Cardiac muscle cell (in vitro differentiated cells and primary cell): ENCODE data around the gene PHAX. TPM values are rescaled to one million over a fixed set of nuclear protein-coding genes. Genes with fewer than 3 reads are reported as not detected.
"Not testable (repeated sequence)": the region's sequence is repeated elsewhere in the genome, so short reads cannot be mapped to it uniquely, and the experiment has no call there.

Experiments
- DNase-seq, 2 donors: peaks; one replicate each; pipeline versions ENCODE4 v3.0.0 to v3.0.0-alpha.2; 2010 to 2017; ENCODE audit warnings: low read depth in 1 of 2, low spot score in 1 of 2
- H3K27ac ChIP-seq: fragments of 200-600 bp; sonication (generic); 2 replicates; pipeline ENCODE4 v1.5.1; 2016
- H3K27me3 ChIP-seq: fragments of 200-600 bp; sonication (generic); 2 replicates; pipeline ENCODE4 v1.6.0; 2016; ENCODE audit warnings: control low read depth
- H3K36me3 ChIP-seq: fragments of 200-600 bp; sonication (generic); 2 replicates; pipeline ENCODE4 v1.5.1; 2016; ENCODE audit warnings: control low read depth
- H3K4me1 ChIP-seq: fragments of 200-600 bp; sonication (generic); 2 replicates; pipeline ENCODE4 v1.8.1; 2017; ENCODE audit warnings: low read depth, mild to moderate bottlenecking, mixed run types
- H3K4me3 ChIP-seq: fragments of 200-600 bp; sonication (generic); 2 replicates; pipeline ENCODE4 v1.5.1; 2016; ENCODE audit warnings: mild to moderate bottlenecking
- H3K9me3 ChIP-seq: fragments of 200-600 bp; sonication (generic); 2 replicates; pipeline ENCODE4 v1.5.1; 2017; ENCODE audit warnings: low read depth, mild to moderate bottlenecking, control low read depth
- polyA plus RNA-seq: library from polyadenylated mRNA; unstranded; fragments of >200 nt; fragmentation: Nextera tagmentation; extraction: Ambion mirVana; gene quantifications from 2 replicates; pipeline ENCODE4 v1.2.1, GENCODE V29; 2016
- total RNA-seq: library from RNA; depleted of rRNA; stranded (reverse); fragments of >200 nt; gene quantifications from 2 replicates; pipeline ENCODE4 v1.2.3, GENCODE V29; 2016
- TF ChIP-seq, protein P1 (sequence below): IDR thresholded peaks from 2 replicates; pipeline ENCODE4 v1.5.1; 2012; ENCODE audit warnings: low read depth, mild to moderate bottlenecking, low read length

Gene PHAX
- total and polyA plus RNA-seq, 2 experiments from 2014 or later: 37.9 to 42.8 TPM

- no peak overlapping the region for H3K27ac ChIP-seq
- no peaks in the 10 kb centered on the region for H3K27me3 ChIP-seq
- no peaks in the 10 kb centered on the region for H3K4me1 ChIP-seq
- TF ChIP-seq, protein P1, sequence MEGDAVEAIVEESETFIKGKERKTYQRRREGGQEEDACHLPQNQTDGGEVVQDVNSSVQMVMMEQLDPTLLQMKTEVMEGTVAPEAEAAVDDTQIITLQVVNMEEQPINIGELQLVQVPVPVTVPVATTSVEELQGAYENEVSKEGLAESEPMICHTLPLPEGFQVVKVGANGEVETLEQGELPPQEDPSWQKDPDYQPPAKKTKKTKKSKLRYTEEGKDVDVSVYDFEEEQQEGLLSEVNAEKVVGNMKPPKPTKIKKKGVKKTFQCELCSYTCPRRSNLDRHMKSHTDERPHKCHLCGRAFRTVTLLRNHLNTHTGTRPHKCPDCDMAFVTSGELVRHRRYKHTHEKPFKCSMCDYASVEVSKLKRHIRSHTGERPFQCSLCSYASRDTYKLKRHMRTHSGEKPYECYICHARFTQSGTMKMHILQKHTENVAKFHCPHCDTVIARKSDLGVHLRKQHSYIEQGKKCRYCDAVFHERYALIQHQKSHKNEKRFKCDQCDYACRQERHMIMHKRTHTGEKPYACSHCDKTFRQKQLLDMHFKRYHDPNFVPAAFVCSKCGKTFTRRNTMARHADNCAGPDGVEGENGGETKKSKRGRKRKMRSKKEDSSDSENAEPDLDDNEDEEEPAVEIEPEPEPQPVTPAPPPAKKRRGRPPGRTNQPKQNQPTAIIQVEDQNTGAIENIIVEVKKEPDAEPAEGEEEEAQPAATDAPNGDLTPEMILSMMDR: no peak
- no peaks in the 10 kb centered on the region for H3K36me3 ChIP-seq
- no peaks in the 10 kb centered on the region for H3K9me3 ChIP-seq
- no peak overlapping the region for H3K4me3 ChIP-seq
- DNase-seq: no peak
These were observed 40.1 kb downstream of the PHAX start for GRCh38 chr5:126640866-126641265.

DNA sequence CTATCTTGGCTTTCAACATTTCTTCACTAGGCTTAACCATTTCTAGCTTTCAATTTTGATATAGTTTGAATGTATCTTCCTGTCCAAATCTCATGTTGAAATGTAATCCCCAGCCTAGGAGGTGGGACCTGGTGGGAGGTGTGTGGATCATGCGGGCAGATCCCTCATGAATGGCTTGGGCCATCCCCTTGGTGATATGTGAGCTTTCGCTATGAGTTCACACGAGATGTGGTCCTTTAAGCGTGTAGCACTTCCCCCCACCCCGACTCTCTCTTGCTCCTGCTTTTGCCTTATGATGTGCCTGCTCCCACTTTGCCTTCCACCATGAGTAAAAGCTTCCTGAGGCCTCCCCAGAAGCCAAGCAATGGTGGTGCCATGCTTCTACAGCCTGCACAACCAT lies 40.6 kb downstream of the PHAX start:
- Histone ChIP-seq H3K36me3 (no peaks in the 10 kb centered on the region), H3K27me3 (no peaks in the 10 kb centered on the region), H3K4me3 (no peak overlapping the region), H3K4me1 (no peaks in the 10 kb centered on the region), H3K27ac (no peak overlapping the region), H3K9me3 (no peaks in the 10 kb centered on the region)
- TF ChIP-seq, protein P1: no peak
- no peak for DNase-seq

- Histone ChIP-seq H3K4me3 (no peak overlapping the region), H3K27me3 (no peaks in the 10 kb centered on the region), H3K36me3 (no peaks in the 10 kb centered on the region), H3K4me1 (no peaks in the 10 kb centered on the region), H3K27ac (no peak overlapping the region), H3K9me3 (no peaks in the 10 kb centered on the region)
- TF ChIP-seq, protein P1: no peak
- no peak for DNase-seq
These were observed 44.4 kb downstream of the PHAX start for GRCh38 chr5:126645132-126645531.

DNA sequence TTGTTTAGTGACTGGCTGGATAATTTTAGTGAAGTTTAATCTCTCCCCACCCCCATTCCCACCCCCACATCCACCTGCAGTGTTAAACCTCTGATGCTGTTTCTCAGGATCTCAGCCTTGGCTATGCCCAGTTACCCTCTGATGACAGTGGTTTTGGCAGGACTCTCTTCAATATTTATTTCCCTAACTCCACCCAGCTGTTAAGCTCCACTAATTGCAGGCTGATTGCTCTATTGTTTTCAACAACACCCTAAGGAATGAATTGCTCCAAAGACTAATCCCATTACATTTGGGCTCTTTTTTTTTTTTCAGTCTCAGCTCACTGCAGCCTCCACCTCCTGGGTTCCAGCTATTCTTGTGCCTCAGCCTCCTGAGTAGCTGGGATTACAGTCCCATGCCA lies 46.3 kb downstream of the PHAX start:
- TF ChIP-seq, protein P1: no peak
- H3K9me3 ChIP-seq: no peaks in the 10 kb centered on the region
- no peak for DNase-seq
- H3K27me3 ChIP-seq: no peaks in the 10 kb centered on the region
- H3K4me3 ChIP-seq: no peak overlapping the region
- no peaks in the 10 kb centered on the region for H3K4me1 ChIP-seq
- no peak overlapping the region for H3K27ac ChIP-seq
- no peaks in the 10 kb centered on the region for H3K36me3 ChIP-seq

DNA sequence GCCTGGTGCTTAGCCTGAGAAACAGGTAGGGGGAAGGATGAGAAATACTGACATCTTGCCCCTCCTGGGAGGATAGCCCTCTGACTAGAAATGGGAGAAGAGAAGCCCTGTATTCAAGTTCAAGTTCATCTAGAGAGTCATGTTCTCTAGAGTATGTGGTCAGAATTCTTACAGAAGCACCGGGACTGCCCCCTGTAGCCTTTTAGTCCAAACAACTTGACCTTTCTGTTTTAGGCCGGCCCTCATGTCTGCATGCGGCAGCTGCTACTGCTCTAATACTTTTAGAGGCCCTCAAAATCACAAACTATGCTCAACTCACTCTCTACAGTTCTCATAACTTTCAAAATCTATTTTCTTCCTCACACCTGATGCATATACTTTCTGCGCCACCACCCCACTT lies 47.7 kb downstream of the PHAX start:
- H3K9me3 ChIP-seq: no peaks in the 10 kb centered on the region

GRCh38 chr5:126649057-126649456 lies 48.3 kb downstream of the PHAX start:
- not testable (repeated sequence) for H3K9me3 ChIP-seq, H3K4me3 ChIP-seq, DNase-seq, H3K27me3 ChIP-seq, H3K4me1 ChIP-seq, H3K36me3 ChIP-seq, H3K27ac ChIP-seq

More for the DNA sequence above, 47.7 kb downstream of the PHAX start:
- DNase-seq: no peak
- H3K4me3 ChIP-seq: no peak overlapping the region
- H3K27me3 ChIP-seq: no peaks in the 10 kb centered on the region
- H3K4me1 ChIP-seq: no peaks in the 10 kb centered on the region
- TF ChIP-seq, protein P1: no peak
- H3K36me3 ChIP-seq: no peaks in the 10 kb centered on the region
- H3K27ac ChIP-seq: no peak overlapping the region

DNA sequence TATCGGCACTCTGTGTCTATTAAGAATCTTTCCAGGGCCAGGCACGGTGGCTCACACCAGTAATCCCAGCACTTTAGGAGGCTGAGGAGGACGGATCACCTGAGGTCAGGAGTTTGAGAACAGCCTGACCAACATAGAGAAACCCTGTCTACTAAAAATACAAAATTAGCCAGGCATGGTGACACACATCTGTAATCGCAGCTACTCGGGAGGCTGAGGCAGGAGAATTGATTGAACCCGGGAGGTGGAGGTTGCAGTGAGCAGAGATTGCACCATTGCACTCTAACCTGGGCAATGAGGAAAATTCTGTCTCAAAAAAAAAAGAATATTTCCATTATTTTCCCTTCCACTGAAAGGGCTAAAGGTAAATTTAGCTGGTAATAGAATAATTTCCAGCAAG lies 49.0 kb downstream of the PHAX start:
- DNase-seq, H3K27me3 ChIP-seq, H3K9me3 ChIP-seq, H3K4me1 ChIP-seq, H3K36me3 ChIP-seq, H3K4me3 ChIP-seq, H3K27ac ChIP-seq: not testable (repeated sequence)
